Small intestine (tissue), 7 donors: ENCODE results near the gene ZFP14. TPM values are rescaled to one million over a fixed set of nuclear protein-coding genes. Genes with fewer than 3 reads are reported as not detected.
"Not testable (repeated sequence)": the region's sequence is repeated elsewhere in the genome, so short reads cannot be mapped to it uniquely, and the experiment has no call there.

Experiments used
- DNase-seq, 2 donors: peaks; one replicate each; pipeline versions ENCODE4 v3.0.0 to v3.0.0-alpha.2; 2013
- FAIRE-seq: peaks from 2 replicates; lab custom pipeline; 2012; peaks lifted over from hg19 to GRCh38; lab: Jason Lieb, UNC
- H3K27ac ChIP-seq, 3 donors: one replicate each; pipeline ENCODE4 v1.5.1; 2013; ENCODE audit warnings: low read length in 2 of 3, mild to moderate bottlenecking in 2 of 3, control low read depth in 1 of 3, inconsistent platforms in 1 of 3, low read depth in 1 of 3, moderate library complexity in 1 of 3
- H3K27me3 ChIP-seq, 3 donors: one replicate each; pipeline ENCODE4 v1.6.1; 2013; ENCODE audit warnings: low read length in 3 of 3, inconsistent platforms in 1 of 3; ENCODE audit not compliant: control insufficient read depth in 3 of 3, insufficient read depth in 3 of 3
- H3K36me3 ChIP-seq, 3 donors: one replicate each; pipeline ENCODE4 v1.6.1; 2013; ENCODE audit warnings: low read length in 3 of 3, inconsistent platforms in 1 of 3, low read depth in 1 of 3, mild to moderate bottlenecking in 1 of 3, moderate library complexity in 1 of 3; ENCODE audit not compliant: control insufficient read depth in 3 of 3, insufficient read depth in 2 of 3
- H3K4me1 ChIP-seq, 3 donors: one replicate each; pipeline ENCODE4 v1.6.1; 2013; ENCODE audit warnings: low read length in 2 of 3, inconsistent platforms in 1 of 3, low read depth in 1 of 3, mild to moderate bottlenecking in 1 of 3, moderate library complexity in 1 of 3; ENCODE audit not compliant: control insufficient read depth in 3 of 3, insufficient read depth in 2 of 3
- H3K4me3 ChIP-seq, 3 donors: one replicate each; pipeline ENCODE4 v1.5.1; 2013; ENCODE audit warnings: low read length in 3 of 3, control low read depth in 1 of 3, inconsistent platforms in 1 of 3, low read depth in 1 of 3, mild to moderate bottlenecking in 1 of 3, moderate library complexity in 1 of 3
- H3K9me3 ChIP-seq, 2 donors: one replicate each; pipeline ENCODE4 v1.6.1; 2013; ENCODE audit warnings: low read depth in 1 of 2, low read length in 1 of 2; ENCODE audit not compliant: control insufficient read depth in 2 of 2, insufficient read depth in 1 of 2
- WGBS, 3 donors: extraction: QIAGEN DNeasy Blood & Tissue Kit; methylation state at CpG; one replicate each; pipeline ENCODE4 v1.1.7; 2013; 5-methylcytosine and 5-hydroxymethylcytosine counted together
- polyA plus RNA-seq, 4 donors: library from polyadenylated mRNA; stranded (reverse) in 3 of 4; unstranded in 1 of 4; fragments of 200-250 nt in 3 of 4; fragments of 120-200 nt in 1 of 4; gene quantifications; one replicate each; pipeline versions ENCODE4 v1.2.1 to v1.2.3, GENCODE V29; 2013
- donor health status: healthy with polysubstance abuse.
- donor health status: control.
- donor health status: control.
- donor health status: Bipolar disorder and iron deficiency.
- donor health status: healthy.

The ZFP14 gene
- polyA plus RNA-seq, 4 donors = 1.1 to 8.5 (median 1.6) TPM

DNA sequence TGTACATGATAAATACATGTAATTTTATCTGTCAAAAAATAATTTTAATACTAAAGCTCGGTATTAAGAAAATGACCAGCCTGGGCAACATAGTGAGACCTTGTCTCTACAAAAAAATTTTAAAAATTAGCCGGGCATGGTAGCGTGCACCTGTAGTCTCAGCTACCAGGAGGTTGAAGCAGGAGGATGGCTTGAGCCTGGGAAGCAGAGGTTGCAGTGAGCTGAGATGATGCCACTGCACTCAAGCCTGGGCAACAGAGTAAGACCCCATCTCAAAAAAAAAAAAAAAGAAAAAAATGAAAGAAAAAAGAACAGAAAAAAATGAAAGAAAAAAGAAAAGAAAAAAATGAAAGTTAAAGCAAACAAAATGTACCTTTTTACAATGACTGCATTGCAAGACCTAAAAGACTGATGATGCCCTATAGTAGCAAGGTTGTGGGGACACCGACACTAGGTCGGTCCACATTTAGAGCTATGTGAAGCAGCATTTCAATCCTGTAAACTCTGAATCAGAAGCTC is 5.3 kb downstream of the ZFP14 start:
- DNase-seq (no peak), FAIRE-seq (no peak)
- Histone ChIP-seq H3K4me1 (peaks cover 0 to 6% (median 0%) of the 10 kb centered on the region in 3 donors), H3K36me3 (peaks cover 0 to 3% (median 0%) of the 10 kb centered on the region in 3 donors), H3K27ac (no peak overlapping the region), H3K27me3 (no peaks in the 10 kb centered on the region), H3K9me3 (peaks cover 0 to 14% of the 10 kb centered on the region in 2 donors), H3K4me3 (no peak overlapping the region)
- WGBS, 3 donors = 97 to 98% (median 97%) methylated on average over 5 of the region's 5 CpGs

GRCh38 chr19:36371886-36372285 is 7.1 kb downstream of the ZFP14 start:
- Histone ChIP-seq H3K4me3 (no peak overlapping the region), H3K4me1 (no peaks in the 10 kb centered on the region), H3K9me3 (peaks cover 0 to 14% of the 10 kb centered on the region in 2 donors), H3K27ac (no peak overlapping the region), H3K36me3 (peaks cover 0 to 9% (median 2%) of the 10 kb centered on the region in 3 donors), H3K27me3 (no peaks in the 10 kb centered on the region)
- FAIRE-seq = no peak
- DNase-seq = no peak

DNA sequence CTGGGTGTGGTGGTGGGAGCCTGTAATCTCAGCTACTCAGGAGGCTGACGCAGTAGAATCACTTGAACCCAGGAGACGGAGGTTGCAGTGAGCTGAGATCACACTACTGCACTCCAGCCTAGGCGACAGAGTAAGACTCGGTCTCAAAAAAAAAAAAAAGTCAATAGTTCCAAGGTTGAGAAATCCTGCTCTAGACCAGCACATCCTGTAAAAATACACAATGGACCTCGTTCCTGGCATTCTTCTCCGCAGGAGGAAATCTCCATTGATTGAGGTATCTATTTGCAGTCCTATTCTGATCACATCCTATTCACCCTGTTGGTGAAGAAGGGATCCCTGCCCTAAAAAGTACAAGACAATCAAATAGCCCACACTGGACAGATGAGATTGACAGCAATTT is 15.2 kb downstream of the ZFP14 start:
- no peaks in the 10 kb centered on the region for H3K27me3 ChIP-seq
- no peaks in the 10 kb centered on the region for H3K4me1 ChIP-seq
- no peak overlapping the region for H3K4me3 ChIP-seq
- DNase-seq = no peak
- H3K36me3 ChIP-seq = peaks cover 9 to 30% (median 29%) of the 10 kb centered on the region in 3 donors
- FAIRE-seq = no peak
- WGBS, 3 donors = 83 to 87% (median 85%) methylated on average over 6 of the region's 6 CpGs
- H3K9me3 ChIP-seq = peaks cover 0 to 4% of the 10 kb centered on the region in 2 donors
- no peak overlapping the region for H3K27ac ChIP-seq

DNA sequence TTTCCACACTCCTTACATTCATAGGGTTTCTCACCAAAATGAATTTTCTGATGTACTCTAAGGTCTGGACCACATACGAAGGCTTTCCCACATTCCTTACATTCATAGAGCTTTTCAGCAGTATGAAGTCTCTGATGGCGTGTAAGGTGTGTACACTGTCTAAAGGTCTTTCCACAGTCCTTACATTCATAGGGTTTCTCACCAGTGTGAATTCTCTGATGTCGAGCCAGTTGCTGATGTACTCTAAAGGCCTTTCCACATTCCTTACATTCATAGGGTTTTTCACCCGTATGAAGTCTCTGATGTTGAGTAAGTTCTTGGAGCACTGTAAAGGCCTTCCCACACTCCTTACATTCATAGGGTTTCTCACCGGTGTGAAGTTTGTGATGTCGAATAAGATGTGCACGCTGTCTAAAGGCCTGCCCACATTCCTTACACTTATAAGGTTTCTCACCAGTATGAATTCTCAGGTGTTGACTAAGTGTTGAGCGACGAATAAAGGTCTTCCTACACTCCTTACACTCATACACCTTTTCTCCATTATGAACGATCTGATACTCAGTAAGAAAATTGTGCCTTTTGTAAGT is 38.1 kb downstream of the ZFP14 start:
- no peak for DNase-seq
- no peaks in the 10 kb centered on the region for H3K27me3 ChIP-seq
- peaks cover 7 to 40% of the 10 kb centered on the region in 2 donors for H3K9me3 ChIP-seq
- H3K4me3 ChIP-seq = no peak overlapping the region
- peaks cover 5 to 18% (median 15%) of the 10 kb centered on the region in 3 donors for H3K36me3 ChIP-seq
- no peak overlapping the region for H3K27ac ChIP-seq
- WGBS, 3 donors = 97 to 98% (median 97%) methylated on average over 10 of the region's 10 CpGs
- FAIRE-seq = no peak
- no peaks in the 10 kb centered on the region for H3K4me1 ChIP-seq

DNA sequence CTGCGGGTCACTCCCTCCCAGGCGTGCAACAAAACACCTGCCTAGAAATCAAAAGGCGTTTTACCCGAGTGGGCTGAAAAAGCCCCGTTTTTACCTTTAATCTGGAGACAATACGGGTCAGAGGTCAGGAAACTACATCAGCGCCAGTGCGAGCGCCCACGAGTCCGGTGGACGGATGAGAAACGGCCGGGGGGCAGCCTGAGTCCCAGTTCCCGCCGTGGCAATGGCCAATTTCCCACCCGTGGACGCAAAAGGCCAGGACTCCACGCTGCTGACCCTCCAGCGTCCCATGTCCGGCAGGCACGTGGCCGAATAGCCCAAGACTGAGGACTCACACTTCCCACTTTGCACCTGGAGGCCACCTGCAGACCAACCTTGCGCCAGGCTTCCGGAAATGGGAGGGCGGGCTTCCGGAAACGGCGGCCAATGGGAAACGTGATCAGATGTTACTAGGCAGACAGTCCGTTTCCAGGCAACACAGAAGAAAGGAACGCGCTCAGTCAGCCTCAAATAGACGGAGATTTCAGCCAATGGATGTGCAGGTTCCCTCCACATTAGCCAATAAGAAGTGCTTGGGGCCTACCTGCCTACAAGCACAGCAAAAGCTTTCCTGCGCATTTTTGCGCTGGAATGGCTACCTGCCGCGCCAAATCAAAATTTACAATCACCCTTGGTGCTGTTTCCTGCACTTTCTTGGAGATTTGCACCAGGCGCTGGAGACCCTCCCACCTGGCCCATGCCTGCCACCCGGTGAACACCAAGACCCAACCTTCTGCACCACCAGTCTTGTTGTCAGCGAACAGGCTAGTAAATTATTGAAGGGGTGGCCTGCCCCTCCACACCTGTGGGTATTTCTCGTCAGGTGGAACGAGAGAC is 47.4 kb downstream of the ZFP14 start:
- Histone ChIP-seq H3K36me3 (peaks cover 0 to 26% (median 0%) of the 10 kb centered on the region in 3 donors), H3K9me3 (peaks cover 4 to 50% of the 10 kb centered on the region in 2 donors), H3K4me3 (peak overlapping the region; percentile 31 to 88 (median 50)), H3K27me3 (no peaks in the 10 kb centered on the region), H3K4me1 (no peaks in the 10 kb centered on the region), H3K27ac (peak overlapping the region in 1 of 3 donors; percentile 68)
- DNase-seq (peak; percentile 55 to 94), FAIRE-seq (no peak)
- 2 to 15% (median 14%) methylated on average over 43 of the region's 43 CpGs for WGBS, 3 donors

GRCh38 chr19:36330216-36330615 is 48.8 kb downstream of the ZFP14 start:
- DNase-seq = no peak
- Histone ChIP-seq H3K27me3 (peaks cover 0 to 1% (median 0%) of the 10 kb centered on the region in 3 donors), H3K36me3 (peaks cover 0 to 36% (median 0%) of the 10 kb centered on the region in 3 donors), H3K27ac (no peak overlapping the region), H3K9me3 (peaks cover 4 to 60% of the 10 kb centered on the region in 2 donors), H3K4me3 (peak overlapping the region in 1 of 3 donors; percentile 88), H3K4me1 (no peaks in the 10 kb centered on the region)
- FAIRE-seq = no peak
- 89 to 90% (median 90%) methylated on average over 19 of the region's 19 CpGs for WGBS, 3 donors

- H3K4me1 ChIP-seq, H3K27me3 ChIP-seq, H3K4me3 ChIP-seq, DNase-seq, FAIRE-seq, H3K27ac ChIP-seq: not testable (repeated sequence)
- Histone ChIP-seq H3K36me3 (peaks cover 0 to 36% (median 0%) of the 10 kb centered on the region in 3 donors), H3K9me3 (peaks cover 4 to 60% of the 10 kb centered on the region in 2 donors)
- 92 to 96% (median 95%) methylated on average over 16 of the region's 16 CpGs for WGBS, 3 donors
Measured at GRCh38 chr19:36329534-36329933, 49.5 kb downstream of the ZFP14 start.

GRCh38 chr19:36326649-36327048 is 52.4 kb downstream of the ZFP14 start:
- H3K27me3 ChIP-seq, H3K4me3 ChIP-seq, H3K4me1 ChIP-seq, H3K27ac ChIP-seq, FAIRE-seq, DNase-seq: not testable (repeated sequence)
- peaks cover 0 to 36% (median 0%) of the 10 kb centered on the region in 3 donors for H3K36me3 ChIP-seq
- WGBS, 3 donors = 93% methylated on average over 10 of the region's 10 CpGs
- peaks cover 2 to 52% of the 10 kb centered on the region in 2 donors for H3K9me3 ChIP-seq
